H1 (cell line): ENCODE measurements around the gene CHRM1. TPM values are rescaled to one million over a fixed set of nuclear protein-coding genes. Genes with fewer than 3 reads are reported as not detected.

Experiments used
- CTCF ChIA-PET: fragments of 300-600 bp; sonication (Branson Sonifier 250); formaldehyde crosslinking; loops from one replicate; lab custom pipeline; 2021; ENCODE audit not compliant: partially characterized antibody; lab: Charles Lee
- POLR2A ChIA-PET: fragments of 300-600 bp; sonication (Branson Sonifier 250); formaldehyde crosslinking; loops from one replicate; lab custom pipeline; 2021; ENCODE audit warnings: inconsistent platforms; ENCODE audit not compliant: partially characterized antibody; lab: Charles Lee
- DNase-seq, 2 experiments: peaks; one replicate each; pipeline versions ENCODE4 v3.0.0 to v3.0.0-alpha.2; 2010 to 2022; ENCODE audit warnings: low spot score in 2 of 2, low read depth in 1 of 2, mixed read lengths in 1 of 2
- FAIRE-seq: peaks from 2 replicates; lab custom pipeline; 2011; peaks lifted over from hg19 to GRCh38; lab: Jason Lieb, UNC
- H2AFZ ChIP-seq: 2 replicates; pipeline ENCODE4 v1.8.1; 2012; ENCODE audit warnings: low read length, inconsistent platforms
- H2AK5ac ChIP-seq: 2 replicates; pipeline ENCODE4 v1.6.1; 2013; ENCODE audit warnings: low read depth, low read length
- H2BK120ac ChIP-seq: replicated peaks from 2 replicates; pipeline ENCODE3; 2013; ENCODE audit warnings: low read depth, low read length, inconsistent platforms
- H2BK12ac ChIP-seq: 2 replicates; pipeline ENCODE4 v1.6.1; 2013; ENCODE audit warnings: low read depth, low read length
- H2BK15ac ChIP-seq: 2 replicates; pipeline ENCODE4 v1.6.1; 2013; ENCODE audit warnings: low read length
- H2BK20ac ChIP-seq: 2 replicates; pipeline ENCODE4 v1.6.1; 2013; ENCODE audit warnings: low read length
- H2BK5ac ChIP-seq: 2 replicates; pipeline ENCODE4 v1.6.1; 2013; ENCODE audit warnings: low read depth, low read length
- H3K14ac ChIP-seq: 2 replicates; pipeline ENCODE4 v1.6.1; 2013; ENCODE audit warnings: inconsistent platforms; ENCODE audit not compliant: insufficient read length
- H3K18ac ChIP-seq: 2 replicates; pipeline ENCODE4 v1.6.1; 2013; ENCODE audit warnings: low read length; ENCODE audit errors: extremely low read depth
- H3K23ac ChIP-seq: 2 replicates; pipeline ENCODE4 v1.6.1; 2013; ENCODE audit warnings: inconsistent platforms; ENCODE audit not compliant: insufficient read length
- H3K23me2 ChIP-seq: 2 replicates; pipeline ENCODE4 v1.6.1; 2013; ENCODE audit warnings: low read depth, low read length
- H3K27ac ChIP-seq: 2 replicates; pipeline ENCODE4 v1.6.1; 2011; ENCODE audit warnings: low read depth, low read length, inconsistent platforms
- H3K27me3 ChIP-seq, 4 experiments: replicated peaks in 1 of 4; 1 replicate in 1 of 4; 2 replicates in 3 of 4; pipeline versions ENCODE4 v1.6.1 to v1.8.1; 2011 to 2013; ENCODE audit warnings: low read length in 3 of 4, mild to moderate bottlenecking in 3 of 4, inconsistent platforms in 2 of 4, mixed read lengths in 2 of 4, moderate library complexity in 1 of 4; ENCODE audit not compliant: control insufficient read depth in 3 of 4, insufficient read depth in 3 of 4; ENCODE audit errors: extremely low read depth in 1 of 4
- H3K36me3 ChIP-seq, 4 experiments: 2 replicates each; pipeline versions ENCODE4 v1.6.1 to v1.8.1; 2011 to 2013; ENCODE audit warnings: mild to moderate bottlenecking in 4 of 4, low read length in 3 of 4, moderate library complexity in 2 of 4, control low read depth in 1 of 4, inconsistent platforms in 1 of 4; ENCODE audit not compliant: insufficient read depth in 4 of 4, control insufficient read depth in 2 of 4
- H3K4ac ChIP-seq: replicated peaks from 2 replicates; pipeline ENCODE3; 2013; ENCODE audit warnings: low read length, low read depth, mixed read lengths, inconsistent platforms; ENCODE audit not compliant: insufficient read length
- H3K4me1 ChIP-seq, 4 experiments: replicated peaks in 1 of 4; 1 replicate in 1 of 4; 2 replicates in 3 of 4; pipeline versions ENCODE4 v1.6.1 to v1.8.1; 2011 to 2013; ENCODE audit warnings: low read length in 3 of 4, inconsistent platforms in 2 of 4, mixed read lengths in 1 of 4; ENCODE audit not compliant: insufficient read depth in 4 of 4, control insufficient read depth in 3 of 4
- H3K4me2 ChIP-seq, 2 experiments: 2 replicates each; pipeline versions ENCODE4 v1.6.1 to v1.8.1; 2011 to 2013; ENCODE audit warnings: low read depth in 2 of 2, low read length in 2 of 2, control low read depth in 1 of 2, inconsistent platforms in 1 of 2, mild to moderate bottlenecking in 1 of 2; ENCODE audit not compliant: insufficient read depth in 1 of 2
- H3K4me3 ChIP-seq, 4 experiments: fragments of 200-600, 300-600 bp in 1 of 4; sonication (generic), shearing (Covaris generic), sonication (Bioruptor Twin) in 1 of 4; 2 replicates each; pipeline versions ENCODE4 v1.5.1 to v1.8.1; 2011 to 2016; ENCODE audit warnings: low read length in 4 of 4, low read depth in 3 of 4, control low read depth in 2 of 4, inconsistent platforms in 2 of 4, mild to moderate bottlenecking in 2 of 4, mixed read lengths in 1 of 4, moderate library complexity in 1 of 4; ENCODE audit not compliant: insufficient read depth in 2 of 4; ENCODE audit errors: extremely low read depth in 1 of 4
- H3K56ac ChIP-seq: replicated peaks from 2 replicates; pipeline ENCODE3; 2013; ENCODE audit warnings: low read depth, mild to moderate bottlenecking, mixed read lengths, low read length, inconsistent platforms; ENCODE audit not compliant: insufficient read length
- H3K79me1 ChIP-seq: 2 replicates; pipeline ENCODE4 v1.6.1; 2013; ENCODE audit warnings: low read depth, low read length, control low read depth
- H3K79me2 ChIP-seq, 2 experiments: 2 replicates each; pipeline versions ENCODE4 v1.6.1 to v1.8.1; 2012 to 2013; ENCODE audit warnings: low read length in 2 of 2, mild to moderate bottlenecking in 2 of 2, inconsistent platforms in 1 of 2; ENCODE audit not compliant: insufficient read depth in 2 of 2, control insufficient read depth in 1 of 2
- H3K9ac ChIP-seq, 4 experiments: replicated peaks in 1 of 4; 1 replicate in 1 of 4; 2 replicates in 3 of 4; pipeline versions ENCODE4 v1.6.1 to v1.8.1; 2011 to 2013; ENCODE audit warnings: low read depth in 3 of 4, low read length in 3 of 4, control low read depth in 2 of 4, mild to moderate bottlenecking in 2 of 4, moderate library complexity in 2 of 4, inconsistent platforms in 1 of 4; ENCODE audit errors: extremely low read depth in 1 of 4
- H3K9me3 ChIP-seq, 2 experiments: 2 replicates each; pipeline versions ENCODE4 v1.6.1 to v1.8.1; 2012 to 2013; ENCODE audit warnings: mild to moderate bottlenecking in 2 of 2, moderate library complexity in 2 of 2, control low read depth in 1 of 2, inconsistent platforms in 1 of 2, low read depth in 1 of 2, low read length in 1 of 2, mixed read lengths in 1 of 2; ENCODE audit not compliant: insufficient read depth in 2 of 2
- H4K20me1 ChIP-seq, 2 experiments: replicated peaks in 1 of 2; 2 replicates each; pipeline versions ENCODE3 to v1.8.1; 2011 to 2013; ENCODE audit warnings: inconsistent platforms in 2 of 2, low read length in 2 of 2, mild to moderate bottlenecking in 1 of 2; ENCODE audit not compliant: insufficient read depth in 2 of 2, control insufficient read depth in 1 of 2
- H4K5ac ChIP-seq: 2 replicates; pipeline ENCODE4 v1.6.1; 2013; ENCODE audit warnings: low read length, low read depth, mixed read lengths, inconsistent platforms; ENCODE audit not compliant: insufficient read length
- H4K8ac ChIP-seq: 2 replicates; pipeline ENCODE4 v1.8.0; 2013; ENCODE audit warnings: mild to moderate bottlenecking, moderate library complexity, low read length, inconsistent platforms; ENCODE audit not compliant: insufficient read depth; ENCODE audit errors: extremely low read depth
- H4K91ac ChIP-seq: replicated peaks from 2 replicates; pipeline ENCODE3; 2013; ENCODE audit warnings: low read length, mixed read lengths, inconsistent platforms; ENCODE audit not compliant: insufficient read length
- WGBS, 2 experiments: shearing (Covaris generic) in 1 of 2; methylation state at CpG; one replicate each; pipeline versions ENCODE4 v1.1.6 to v1.1.7; 2013 to 2015; ENCODE audit warnings: low lambda C conversion rate in 2 of 2, mixed read lengths in 2 of 2, inconsistent platforms in 1 of 2, low coverage in 1 of 2, missing lambda C conversion rate in 1 of 2; ENCODE audit not compliant: insufficient replicate concordance in 2 of 2, insufficient coverage in 1 of 2, insufficient read length in 1 of 2; ENCODE audit errors: extremely low coverage in 1 of 2, missing lambda C conversion rate in 1 of 2; 5-methylcytosine and 5-hydroxymethylcytosine counted together
- polyA plus RNA-seq, 7 experiments: library from polyadenylated mRNA; depleted of rRNA in 3 of 7; stranded (reverse) in 5 of 7; unstranded in 2 of 7; fragments of >200 nt in 5 of 7; fragments of 200-250 nt in 2 of 7; gene quantifications; 1 replicate in 5 of 7; 2 replicates in 1 of 7; 4 replicates in 1 of 7; pipeline versions ENCODE4 v1.2.1 to v1.2.3, GENCODE V29; 2011 to 2013; ENCODE audit warnings: missing spikeins in 2 of 7, mixed read lengths in 2 of 7
- total RNA-seq: library from RNA; stranded (reverse); fragmentation: NEBNext Ultra II Directional; extraction: Animal tissue kit (Norgen Biotek cat#: 25700); gene quantifications from 2 replicates; pipeline ENCODE4 v1.2.1, GENCODE V29; 2021

Gene CHRM1
- total and polyA plus RNA-seq, 2 of the 8 experiments (the other 6 are each of a cell fraction or from before 2014, with no cell fraction given), result 0.08 TPM; not detected in 1

DNA sequence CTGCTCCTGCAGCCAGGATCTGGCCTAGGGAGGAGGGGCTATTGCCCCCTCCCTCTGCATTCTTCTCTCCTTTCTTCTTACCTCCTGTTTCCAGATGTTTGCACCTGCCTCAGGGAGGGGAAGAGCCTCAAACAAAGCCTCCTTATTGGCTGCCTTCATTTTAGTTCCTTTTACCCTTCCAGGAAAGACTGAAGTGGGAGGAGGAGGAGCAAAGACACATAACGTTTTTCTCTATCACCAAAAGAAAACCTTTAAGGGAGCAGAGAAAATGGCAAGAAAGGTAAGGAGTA lies 13.3 kb upstream of the CHRM1 start:
- Histone ChIP-seq H3K4me3 (no peak overlapping the region), H3K27ac (no peak overlapping the region), H3K9me3 (no peaks in the 10 kb centered on the region), H3K79me2 (no peaks in the 10 kb centered on the region), H3K79me1 (no peaks in the 10 kb centered on the region), H2BK20ac (no peak overlapping the region), H2BK12ac (no peak overlapping the region), H3K23ac (no peak overlapping the region), H3K27me3 (peaks cover 0 to 2% (median 0%) of the 10 kb centered on the region in 4 experiments; a peak in 1 of 7 replicates), H2AFZ (no peak overlapping the region), H4K20me1 (peaks cover 0 to 2% of the 10 kb centered on the region in 2 experiments), H3K4ac (no peak overlapping the region), H3K56ac (no peak overlapping the region), H2BK15ac (no peak overlapping the region), H4K91ac (no peak overlapping the region), H2BK120ac (no peak overlapping the region), H2BK5ac (no peak overlapping the region), H2AK5ac (no peak overlapping the region), H3K9ac (no peak overlapping the region; a peak in 1 of 7 replicates), H3K14ac (no peak overlapping the region), H3K4me2 (no peak overlapping the region), H3K4me1 (peaks cover 0 to 1% (median 0%) of the 10 kb centered on the region in 4 experiments; a peak in 3 of 7 replicates), H4K8ac (no peak overlapping the region), H4K5ac (no peak overlapping the region), H3K23me2 (peaks cover 2% of the 10 kb centered on the region; the same call in 1 of the 2 replicates), H3K36me3 (no peaks in the 10 kb centered on the region), H3K18ac (no peak overlapping the region)
- FAIRE-seq, result peak; percentile 81
- CTCF ChIA-PET, result interaction anchor here (4.5 kb wide), 1 partner anchor 86 kb away, joined by 10 read pairs; no protein-coding TSS in a partner anchor
- no peak for DNase-seq
- POLR2A ChIA-PET, result no interaction called here
- WGBS, 2 experiments, result 21% methylated on average over 1 of the region's 1 CpG; no CpG with 5 or more reads in 1 of the 2 experiments
